GM18951 (cell line): Measurements from ENCODE around the gene ADARB1.
A peak's percentile ranks its signal among the peaks of the same experiment; 100 is the strongest.
"Not testable (repeated sequence)": the region's sequence is repeated elsewhere in the genome, so short reads cannot be mapped to it uniquely, and the experiment has no call there.

Experiments
- POLR2A ChIP-seq: IDR thresholded peaks from 4 replicates; pipeline ENCODE4 v1.6.1; 2011; ENCODE audit warnings: mild to moderate bottlenecking; ENCODE audit not compliant: insufficient read length, insufficient read depth; ENCODE audit errors: extremely low read depth
- in situ Hi-C: fragments of 300-500 bp; cut with MboI; formaldehyde crosslinking; loops from one replicate; pipeline ENCODE4 v1.12.0; 2022; ENCODE audit warnings: low sequenced_read_pairs, mixed read lengths, inconsistent platforms; ENCODE audit not compliant: unreplicated experiment

The ADARB1 gene, protein sequence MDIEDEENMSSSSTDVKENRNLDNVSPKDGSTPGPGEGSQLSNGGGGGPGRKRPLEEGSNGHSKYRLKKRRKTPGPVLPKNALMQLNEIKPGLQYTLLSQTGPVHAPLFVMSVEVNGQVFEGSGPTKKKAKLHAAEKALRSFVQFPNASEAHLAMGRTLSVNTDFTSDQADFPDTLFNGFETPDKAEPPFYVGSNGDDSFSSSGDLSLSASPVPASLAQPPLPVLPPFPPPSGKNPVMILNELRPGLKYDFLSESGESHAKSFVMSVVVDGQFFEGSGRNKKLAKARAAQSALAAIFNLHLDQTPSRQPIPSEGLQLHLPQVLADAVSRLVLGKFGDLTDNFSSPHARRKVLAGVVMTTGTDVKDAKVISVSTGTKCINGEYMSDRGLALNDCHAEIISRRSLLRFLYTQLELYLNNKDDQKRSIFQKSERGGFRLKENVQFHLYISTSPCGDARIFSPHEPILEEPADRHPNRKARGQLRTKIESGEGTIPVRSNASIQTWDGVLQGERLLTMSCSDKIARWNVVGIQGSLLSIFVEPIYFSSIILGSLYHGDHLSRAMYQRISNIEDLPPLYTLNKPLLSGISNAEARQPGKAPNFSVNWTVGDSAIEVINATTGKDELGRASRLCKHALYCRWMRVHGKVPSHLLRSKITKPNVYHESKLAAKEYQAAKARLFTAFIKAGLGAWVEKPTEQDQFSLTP

DNA sequence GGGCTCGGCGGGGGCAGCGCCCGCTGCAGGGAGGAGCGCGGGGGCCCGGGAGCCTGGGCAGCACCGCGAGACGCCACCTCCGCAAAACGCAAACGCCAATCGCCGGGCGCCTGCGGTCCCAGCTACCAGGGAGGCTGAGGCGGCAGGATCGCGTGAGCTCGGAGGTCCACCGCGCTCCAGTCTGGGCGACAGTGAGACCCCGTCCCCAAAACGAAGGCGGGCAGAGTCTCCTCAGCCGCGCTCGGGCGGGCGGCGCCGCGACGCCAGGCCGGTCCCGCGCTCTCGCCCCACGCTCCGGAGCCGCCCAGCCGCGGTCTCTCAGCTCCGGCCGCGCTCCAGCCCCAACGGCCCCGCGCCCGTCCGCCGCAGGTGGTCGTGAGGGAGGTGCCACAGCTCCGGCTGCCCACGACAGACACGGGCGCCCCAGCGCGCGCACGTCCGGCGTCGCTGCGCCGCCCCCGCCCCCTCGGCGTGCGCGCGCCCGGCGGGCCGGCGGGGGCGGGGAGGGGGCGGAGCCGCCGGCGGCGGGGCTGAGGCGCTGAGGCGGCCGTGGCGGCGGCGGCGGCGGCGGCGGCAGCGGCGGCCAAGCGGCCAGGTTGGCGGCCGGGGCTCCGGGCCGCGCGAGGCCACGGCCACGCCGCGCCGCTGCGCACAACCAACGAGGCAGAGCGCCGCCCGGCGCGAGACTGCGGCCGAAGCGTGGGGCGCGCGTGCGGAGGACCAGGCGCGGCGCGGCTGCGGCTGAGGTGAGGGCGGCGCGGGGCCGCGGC is at the start of gene ADARB1:
TSS of gene ADARB1 (plus strand) at position 533 of the 770 bp plus-strand sequence. CDS start 97,077 bp downstream, outside the sequence.
- peak; percentile 72 for TF ChIP-seq POLR2A
- in situ Hi-C loops: no loop called here

DNA sequence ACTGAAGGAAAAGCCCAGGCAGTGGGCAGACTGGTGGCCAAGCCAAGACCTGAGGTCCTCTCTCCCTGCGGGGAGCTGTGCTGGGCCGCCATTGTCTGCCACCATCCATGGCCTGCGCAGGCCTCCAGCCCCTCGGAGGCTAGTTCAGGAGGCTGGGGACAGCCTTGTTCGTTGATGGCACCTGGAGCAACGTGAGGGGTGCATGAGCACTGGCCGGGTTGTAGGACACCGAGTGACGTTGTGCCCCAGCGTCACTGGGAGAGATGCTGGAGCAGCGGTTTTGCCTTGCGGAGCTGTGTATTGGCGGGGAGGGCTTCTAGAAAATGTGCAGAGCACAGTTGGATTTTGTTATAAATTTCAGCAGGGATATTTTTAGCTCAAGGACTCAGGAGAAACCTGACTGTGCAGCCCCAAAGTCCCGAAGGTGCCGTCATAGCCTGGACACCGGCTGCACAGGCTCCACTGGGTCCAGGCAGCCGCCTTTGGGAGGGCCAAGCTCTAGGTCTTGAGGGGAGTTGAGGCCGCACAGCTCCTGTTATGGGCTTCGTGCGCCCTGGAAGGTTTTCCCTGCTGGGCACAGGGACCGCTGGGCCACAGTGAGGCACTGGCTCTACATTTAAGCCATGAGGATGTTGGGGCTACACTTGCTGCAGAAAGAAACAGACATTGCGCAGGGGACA is 48.2 kb upstream of the ADARB1 start:
- in situ Hi-C loops: no loop called here
- no peak for TF ChIP-seq POLR2A

DNA sequence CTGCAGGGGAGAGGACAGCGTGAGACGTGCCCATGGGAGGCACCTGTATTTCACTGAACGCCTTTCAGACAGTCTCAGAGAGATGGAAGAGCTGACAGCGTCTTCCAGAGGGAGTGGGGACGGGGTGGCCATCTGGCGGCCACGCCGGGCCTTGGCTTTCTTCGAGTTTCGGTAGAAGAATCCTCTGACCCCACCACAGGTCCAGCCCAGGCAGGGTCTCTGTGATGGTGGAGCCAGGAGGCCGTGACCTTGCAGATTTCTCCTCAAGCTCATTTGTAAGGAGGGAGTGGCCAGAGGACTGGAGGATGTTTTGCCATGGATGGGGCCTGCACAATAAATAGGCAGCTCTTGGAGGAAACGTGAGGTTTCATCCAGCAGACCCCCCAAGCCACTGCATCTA is 47.6 kb upstream of the ADARB1 start:
- in situ Hi-C loops: no loop called here
- TF ChIP-seq POLR2A: no peak

GRCh38 chr21:45027241-45028196 is 46.9 kb upstream of the ADARB1 start:
- in situ Hi-C loops: no loop called here
- TF ChIP-seq POLR2A: no peak

- in situ Hi-C loops: not testable (repeated sequence)
Observed at GRCh38 chr21:45028645-45029044, 45.7 kb upstream of the ADARB1 start.

GRCh38 chr21:45029298-45029947 is 45.0 kb upstream of the ADARB1 start:
- in situ Hi-C loops: no loop called here
- no peak for TF ChIP-seq POLR2A

DNA sequence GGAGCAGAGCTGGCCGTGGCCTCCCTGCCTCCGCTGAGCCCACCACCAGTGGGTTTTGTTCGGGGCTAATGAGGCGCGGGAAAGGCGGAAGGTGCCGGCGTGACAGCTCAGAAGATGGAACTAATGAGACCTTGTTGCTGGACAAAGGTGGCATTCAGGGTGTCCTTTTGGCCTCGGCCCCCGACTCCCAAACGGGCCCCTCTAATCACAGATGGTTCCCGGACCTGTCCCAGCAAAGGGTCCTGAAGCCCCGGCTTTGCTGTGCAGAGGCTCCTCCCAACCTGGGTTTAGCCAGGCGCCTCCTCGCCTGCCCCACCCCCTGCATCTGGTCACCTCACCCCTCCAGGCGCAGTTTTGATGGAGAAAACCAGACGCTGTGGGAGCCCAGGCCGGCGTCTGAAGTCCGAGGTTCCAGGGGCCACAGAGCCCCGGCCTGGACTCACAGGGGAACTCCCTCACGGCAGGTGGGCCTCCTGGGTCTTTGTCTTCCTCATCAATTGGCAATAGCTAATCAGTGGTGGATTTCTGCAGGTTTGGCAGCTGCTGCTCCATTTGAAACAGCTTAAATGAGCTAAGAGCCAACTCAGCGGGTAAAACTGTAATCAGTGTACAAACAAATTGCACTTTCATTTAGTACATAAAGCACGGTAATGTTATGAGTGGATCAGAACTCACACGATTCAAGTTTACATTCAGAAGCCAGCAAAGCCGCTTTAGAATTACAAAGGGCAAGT is 44.3 kb upstream of the ADARB1 start:
- in situ Hi-C loops: no loop called here
- TF ChIP-seq POLR2A: no peak

- no peak for TF ChIP-seq POLR2A
- in situ Hi-C loops: no loop called here
Observed at GRCh38 chr21:45030682-45031570, 43.5 kb upstream of the ADARB1 start.

DNA sequence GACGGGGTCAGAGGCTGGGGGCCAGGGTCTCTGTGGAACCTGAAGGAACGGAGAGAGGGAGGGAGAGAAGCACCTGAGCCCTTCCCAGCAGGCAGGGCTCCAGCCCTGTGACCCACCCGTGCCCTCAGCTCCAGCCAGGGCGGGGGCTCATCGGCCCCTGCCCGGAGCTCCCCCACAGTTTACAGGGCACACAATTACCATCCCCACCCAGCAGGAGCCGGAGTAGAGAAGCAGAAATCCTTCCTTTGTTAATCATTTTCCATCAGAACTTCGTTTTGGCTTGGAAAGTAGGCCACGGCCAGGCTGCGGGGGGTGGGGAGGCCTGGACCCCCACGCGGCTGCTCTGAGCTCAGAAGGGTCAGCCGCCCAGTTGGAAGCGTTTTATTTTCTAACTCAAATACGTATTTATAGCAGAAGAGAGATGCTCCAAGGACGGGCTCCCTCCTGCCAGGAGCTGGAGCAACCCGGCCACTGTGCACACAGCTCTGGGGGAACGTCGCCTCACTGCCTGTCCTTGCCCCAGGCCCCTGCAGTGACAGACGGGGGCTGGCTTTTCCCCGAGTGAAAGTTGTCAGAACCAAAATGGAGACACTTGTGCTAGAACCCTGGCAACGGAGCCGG is 42.7 kb upstream of the ADARB1 start:
- TF ChIP-seq POLR2A: no peak
- in situ Hi-C loops: no loop called here

- no peak for TF ChIP-seq POLR2A
- in situ Hi-C loops: no loop called here
Observed at GRCh38 chr21:45032332-45032731, 42.0 kb upstream of the ADARB1 start.
